Brain microvascular endothelial cell (primary cell): ENCODE data around the gene ZBED1.
A peak's percentile ranks its signal among the peaks of the same experiment; 100 is the strongest.

ENCODE experiments used
- DNase-seq: peaks from one replicate; pipeline ENCODE4 v3.0.0-alpha.2; 2020
- H3K27ac ChIP-seq: fragments of 250-450 bp; sonication (Bioruptor Pico); 2 replicates; pipeline ENCODE4 v1.5.1; 2020; ENCODE audit warnings: mild to moderate bottlenecking, moderate library complexity
- H3K27me3 ChIP-seq: fragments of 250-450 bp; sonication (Bioruptor Pico); replicated peaks from 2 replicates; pipeline ENCODE4 v1.5.1; 2020; ENCODE audit warnings: mild to moderate bottlenecking
- H3K36me3 ChIP-seq: fragments of 250-450 bp; sonication (Bioruptor Pico); replicated peaks from 2 replicates; pipeline ENCODE4 v1.5.1; 2020; ENCODE audit warnings: mild to moderate bottlenecking
- H3K4me3 ChIP-seq: 2 replicates; pipeline ENCODE4 v1.5.1; 2011; ENCODE audit warnings: low read depth, mild to moderate bottlenecking, control low read depth, low read length, moderate library complexity
- CTCF ChIP-seq: IDR thresholded peaks from 2 replicates; pipeline ENCODE4 v1.5.1; 2011; ENCODE audit warnings: low read depth, mild to moderate bottlenecking, moderate library complexity, low read length, control low read depth, inconsistent platforms; ENCODE audit errors: missing control alignments
- in situ Hi-C: cut with HindIII; loops from 2 replicates; pipeline ENCODE4 v1.10.0; 2017; ENCODE audit warnings: low sequenced_read_pairs, low pct_ligation_motif_present

ZBED1 gene

GRCh38 chrX:2502668-2503519 is 2.1 kb upstream of the ZBED1 start:
- peak; percentile 11 for DNase-seq
- TF ChIP-seq CTCF = no peak
- Histone ChIP-seq H3K27me3 (no peaks in the 10 kb centered on the region), H3K36me3 (no peaks in the 10 kb centered on the region), H3K27ac (no peak overlapping the region), H3K4me3 (no peak overlapping the region)
- in situ Hi-C loops = no loop called here

GRCh38 chrX:2502120-2502667 is 1.4 kb upstream of the ZBED1 start:
- no peaks in the 10 kb centered on the region for H3K36me3 ChIP-seq
- in situ Hi-C loops = no loop called here
- H3K4me3 ChIP-seq = no peak overlapping the region
- no peak for TF ChIP-seq CTCF
- DNase-seq = no peak
- no peak overlapping the region for H3K27ac ChIP-seq
- H3K27me3 ChIP-seq = no peaks in the 10 kb centered on the region

- no peak overlapping the region for H3K4me3 ChIP-seq
- H3K36me3 ChIP-seq = no peaks in the 10 kb centered on the region
- H3K27ac ChIP-seq = no peak overlapping the region
- in situ Hi-C loops = no loop called here
- DNase-seq = no peak
- H3K27me3 ChIP-seq = no peaks in the 10 kb centered on the region
- TF ChIP-seq CTCF = no peak
Observed at GRCh38 chrX:2501559-2502102, 855 bp upstream of the ZBED1 start.

GRCh38 chrX:2500091-2500802 is 529 bp downstream of the ZBED1 start:
- in situ Hi-C loops = no loop called here
- peak overlapping the region; percentile 72 for H3K4me3 ChIP-seq
- TF ChIP-seq CTCF = peak; percentile 1
- H3K27ac ChIP-seq = peak overlapping the region; percentile 72
- peak; percentile 52 for DNase-seq
- H3K36me3 ChIP-seq = peaks cover 6% of the 10 kb centered on the region
- no peaks in the 10 kb centered on the region for H3K27me3 ChIP-seq

- TF ChIP-seq CTCF = no peak
- in situ Hi-C loops = no loop called here
- peak overlapping the region; percentile 72 for H3K4me3 ChIP-seq
Observed at GRCh38 chrX:2499507-2499906, 1.3 kb downstream of the ZBED1 start.

More at GRCh38 chrX:2499507-2499906, 1.3 kb downstream of the ZBED1 start:
- H3K27ac ChIP-seq = peak overlapping the region; percentile 34
- DNase-seq = no peak
- H3K36me3 ChIP-seq = peaks cover 6% of the 10 kb centered on the region
- no peaks in the 10 kb centered on the region for H3K27me3 ChIP-seq
